ENCODE data around the gene FARS2.

GRCh38 chr6:5772408-5773120 lies 511.3 kb downstream of the FARS2 start:
- no peak for TF ChIP-seq POLR2A (IDR thresholded peaks at IDR 0.05)
- no peak for TF ChIP-seq CTCF (IDR thresholded peaks at IDR 0.05)
